IMR-90 (cell line): ENCODE results near the gene MTHFD2L. TPM values are rescaled to one million over a fixed set of nuclear protein-coding genes. Genes with fewer than 3 reads are reported as not detected.

ENCODE experiments used
- ATAC-seq: fragments of 200-7000 bp; cut with Tn5 transposase; 2 replicates; pipeline ENCODE4 v1.9.1; 2020; ENCODE audit warnings: low read depth, mild to moderate bottlenecking, moderate library complexity
- BruUV-seq: library from RNA; stranded (reverse); fragments of 400-500 nt; replicated peaks from 2 replicates; lab custom pipeline; 2021; lab: Mats Ljungman, UMichigan
- CTCF ChIA-PET: fragments of 300-600 bp; formaldehyde crosslinking; extraction: SDS; loops from one replicate; lab custom pipeline; 2021; ENCODE audit warnings: antibody characterized with exemption; lab: Yijun Ruan, JAX
- POLR2A ChIA-PET: fragments of 300-600 bp; sonication (Branson Sonifier 250); formaldehyde crosslinking; loops from one replicate; lab custom pipeline; 2022; ENCODE audit warnings: antibody characterized with exemption; ENCODE audit not compliant: unreplicated experiment; lab: Charles Lee
- DNase-seq: peaks from one replicate; pipeline ENCODE4 v3.0.0; 2013
- H2AFZ ChIP-seq: replicated peaks from 2 replicates; pipeline ENCODE3; 2013; ENCODE audit warnings: low read length, mild to moderate bottlenecking; ENCODE audit not compliant: poor library complexity
- H2AK5ac ChIP-seq: 2 replicates; pipeline ENCODE4 v1.6.1; 2013; ENCODE audit warnings: low read depth, low read length, inconsistent platforms
- H2AK9ac ChIP-seq: replicated peaks from 2 replicates; pipeline ENCODE3; 2013; ENCODE audit warnings: mild to moderate bottlenecking, low read depth, low read length, moderate library complexity; ENCODE audit not compliant: poor library complexity
- H2BK120ac ChIP-seq: 2 replicates; pipeline ENCODE4 v1.6.1; 2013; ENCODE audit warnings: low read depth, low read length, inconsistent platforms
- H2BK15ac ChIP-seq: 3 replicates; pipeline ENCODE4 v1.6.1; 2013; ENCODE audit warnings: low read depth, low read length, inconsistent platforms
- H2BK20ac ChIP-seq: 2 replicates; pipeline ENCODE4 v1.6.1; 2013; ENCODE audit warnings: low read depth, mild to moderate bottlenecking, inconsistent platforms, low read length, moderate library complexity
- H2BK5ac ChIP-seq: 2 replicates; pipeline ENCODE4 v1.6.1; 2013; ENCODE audit warnings: mild to moderate bottlenecking, low read depth, low read length, inconsistent platforms; ENCODE audit not compliant: poor library complexity, severe bottlenecking
- H3K14ac ChIP-seq: replicated peaks from 2 replicates; pipeline ENCODE4 v1.6.1; 2013; ENCODE audit warnings: low read depth, low read length, inconsistent platforms
- H3K18ac ChIP-seq: 2 replicates; pipeline ENCODE4 v1.6.1; 2013; ENCODE audit warnings: low read depth, low read length, control low read depth
- H3K23ac ChIP-seq: 2 replicates; pipeline ENCODE4 v1.6.1; 2013; ENCODE audit warnings: low read depth, low read length, inconsistent platforms
- H3K27ac ChIP-seq: 2 replicates; pipeline ENCODE4 v1.5.1; 2013; ENCODE audit warnings: mild to moderate bottlenecking, control low read depth, low read length; ENCODE audit not compliant: insufficient read depth
- H3K27me3 ChIP-seq: 2 replicates; pipeline ENCODE4 v1.6.1; 2013; ENCODE audit warnings: low read length; ENCODE audit not compliant: control insufficient read depth, insufficient read depth
- H3K36me3 ChIP-seq: 2 replicates; pipeline ENCODE4 v1.6.1; 2013; ENCODE audit warnings: low read length, mixed read lengths; ENCODE audit not compliant: control insufficient read depth, insufficient read depth
- H3K4ac ChIP-seq: 2 replicates; pipeline ENCODE4 v1.6.1; 2013; ENCODE audit warnings: low read depth, low read length, inconsistent platforms
- H3K4me1 ChIP-seq: 2 replicates; pipeline ENCODE4 v1.6.1; 2013; ENCODE audit warnings: low read length, mixed read lengths; ENCODE audit not compliant: control insufficient read depth, insufficient read depth
- H3K4me2 ChIP-seq: 2 replicates; pipeline ENCODE4 v1.6.1; 2013; ENCODE audit warnings: low read depth, mild to moderate bottlenecking, control low read depth, low read length, moderate library complexity
- H3K4me3 ChIP-seq: 2 replicates; pipeline ENCODE4 v1.5.1; 2013; ENCODE audit warnings: low read depth, mild to moderate bottlenecking, control low read depth, low read length, moderate library complexity; ENCODE audit not compliant: insufficient read depth
- H3K56ac ChIP-seq: 2 replicates; pipeline ENCODE4 v1.6.1; 2013; ENCODE audit warnings: low read length, inconsistent platforms; ENCODE audit not compliant: insufficient read depth; ENCODE audit errors: extremely low read depth
- H3K79me1 ChIP-seq, 2 experiments: 2 replicates each; pipeline ENCODE4 v1.6.1; 2013; ENCODE audit warnings: low read length in 2 of 2, inconsistent platforms in 1 of 2, low read depth in 1 of 2
- H3K9ac ChIP-seq: 2 replicates; pipeline ENCODE4 v1.6.1; 2013; ENCODE audit warnings: low read depth, low read length, control low read depth
- H3K9me1 ChIP-seq: 2 replicates; pipeline ENCODE4 v1.6.1; 2013; ENCODE audit warnings: low read length, inconsistent platforms; ENCODE audit not compliant: insufficient read depth
- H3K9me3 ChIP-seq: 2 replicates; pipeline ENCODE4 v1.6.1; 2013; ENCODE audit warnings: low read length; ENCODE audit not compliant: control insufficient read depth, insufficient read depth
- H4K20me1 ChIP-seq: 2 replicates; pipeline ENCODE4 v1.6.1; 2013; ENCODE audit warnings: low read length, inconsistent platforms; ENCODE audit not compliant: insufficient read depth
- H4K5ac ChIP-seq: 2 replicates; pipeline ENCODE4 v1.6.1; 2013; ENCODE audit warnings: mild to moderate bottlenecking, low read depth, low read length, control low read depth
- H4K8ac ChIP-seq, 2 experiments: 2 replicates each; pipeline ENCODE4 v1.6.1; 2013; ENCODE audit warnings: low read depth in 2 of 2, low read length in 2 of 2, control low read depth in 1 of 2, inconsistent platforms in 1 of 2
- H4K91ac ChIP-seq: 2 replicates; pipeline ENCODE4 v1.6.1; 2013; ENCODE audit warnings: low read depth, low read length, inconsistent platforms; ENCODE audit not compliant: insufficient read depth
- BHLHE40 ChIP-seq: fragments of 150-350 bp; IDR thresholded peaks from 2 replicates; pipeline ENCODE4 v1.6.1; 2016; ENCODE audit warnings: mild to moderate bottlenecking, low read depth, low read length
- CEBPB ChIP-seq: IDR thresholded peaks from 2 replicates; pipeline ENCODE4 v1.6.1; 2012; ENCODE audit warnings: low read depth, low read length, improper control_type of control experiment
- CHD1 ChIP-seq: IDR thresholded peaks from 2 replicates; pipeline ENCODE4 v1.6.1; 2012; ENCODE audit warnings: low read depth, low read length, improper control_type of control experiment
- FOS ChIP-seq: fragments of 150-350 bp; IDR thresholded peaks from 2 replicates; pipeline ENCODE4 v1.6.1; 2016; ENCODE audit warnings: low read depth, low read length
- MAFK ChIP-seq: IDR thresholded peaks from 2 replicates; pipeline ENCODE4 v1.6.1; 2012; ENCODE audit warnings: low read depth, low read length, improper control_type of control experiment
- MAZ ChIP-seq: IDR thresholded peaks from 2 replicates; pipeline ENCODE4 v1.6.1; 2012; ENCODE audit warnings: low read depth, mild to moderate bottlenecking, low read length, improper control_type of control experiment, moderate library complexity, borderline replicate concordance
- MXI1 ChIP-seq: IDR thresholded peaks from 2 replicates; pipeline ENCODE4 v1.6.1; 2012; ENCODE audit warnings: low read depth, mild to moderate bottlenecking, low read length, moderate library complexity, borderline replicate concordance
- POLR2A ChIP-seq: IDR thresholded peaks from 2 replicates; pipeline ENCODE4 v1.6.1; 2012; ENCODE audit warnings: mild to moderate bottlenecking, low read depth, low read length
- RAD21 ChIP-seq: IDR thresholded peaks from 2 replicates; pipeline ENCODE4 v1.6.1; 2012; ENCODE audit warnings: low read length, improper control_type of control experiment
- RCOR1 ChIP-seq: IDR thresholded peaks from 2 replicates; pipeline ENCODE4 v1.6.1; 2012; ENCODE audit warnings: mild to moderate bottlenecking, low read length, improper control_type of control experiment; ENCODE audit not compliant: insufficient replicate concordance
- RFX5 ChIP-seq: IDR thresholded peaks from 2 replicates; pipeline ENCODE4 v1.8.0; 2012; ENCODE audit warnings: low read depth, mild to moderate bottlenecking, low read length, moderate library complexity
- SMC3 ChIP-seq: fragments of 150-350 bp; IDR thresholded peaks from 2 replicates; pipeline ENCODE4 v1.6.1; 2016; ENCODE audit warnings: low read depth, mild to moderate bottlenecking, antibody characterized with exemption, low read length, moderate library complexity
- WGBS, 2 experiments: methylation state at CpG; one replicate each; pipeline versions ENCODE4 v1.1.5 to v1.1.7; 2013; ENCODE audit warnings: missing lambda C conversion rate in 2 of 2; ENCODE audit not compliant: insufficient read length in 1 of 2; ENCODE audit errors: extremely low coverage in 2 of 2; 5-methylcytosine and 5-hydroxymethylcytosine counted together
- dilution Hi-C: fragments of 300-500 bp; cut with HindIII; formaldehyde crosslinking; loops from one replicate; pipeline ENCODE4 v1.14.3; 2018; ENCODE audit warnings: low sequenced_read_pairs; ENCODE audit not compliant: unreplicated experiment
- in situ Hi-C: fragments of 300-500 bp; cut with MboI; formaldehyde crosslinking; loops from 3 replicates; pipeline ENCODE4 v1.14.3; 2019; ENCODE audit warnings: low sequenced_read_pairs, inconsistent platforms, mixed read lengths
- intact Hi-C: fragments of 100-400 bp; cut with micrococcal nuclease; formaldehyde crosslinking; loops from 2 replicates; pipeline ENCODE4 v1.10.0; 2022
- polyA plus RNA-seq, 3 experiments: library from polyadenylated mRNA; depleted of rRNA; stranded (reverse); fragments of >200 nt; gene quantifications; 2 replicates each; pipeline ENCODE4 v1.2.3, GENCODE V29; 2012; ENCODE audit warnings: low replicate concordance in 1 of 3
- total RNA-seq: library from RNA; depleted of rRNA; stranded (reverse); fragments of >200 nt; gene quantifications from 2 replicates; pipeline ENCODE4 v1.2.3, GENCODE V29; 2012
- TF ChIP-seq, protein P1 (sequence below): fragments of 150-350 bp; IDR thresholded peaks from 2 replicates; pipeline ENCODE4 v1.6.1; 2016; ENCODE audit warnings: low read depth, mild to moderate bottlenecking, low read length, moderate library complexity, borderline replicate concordance
- TF ChIP-seq, protein P2 (sequence below): conservative IDR thresholded peaks from 2 replicates; pipeline ENCODE4 v1.5.1; 2012; ENCODE audit warnings: mild to moderate bottlenecking, low read depth, low read length, improper control_type of control experiment
- TF ChIP-seq, protein P3 (sequence below): fragments of 150-350 bp; IDR thresholded peaks from 2 replicates; pipeline ENCODE4 v1.6.1; 2017; ENCODE audit warnings: mild to moderate bottlenecking, antibody characterized with exemption, low read length, low read depth

The MTHFD2L gene
- total and polyA plus RNA-seq, 2 of the 4 experiments (the other 2 are of a cell fraction), result 2.8 to 4.3 TPM

- Histone ChIP-seq H2AK9ac (no peak overlapping the region), H4K91ac (no peak overlapping the region), H3K4me3 (no peak overlapping the region), H2AFZ (no peak overlapping the region), H3K36me3 (no peaks in the 10 kb centered on the region), H4K20me1 (no peaks in the 10 kb centered on the region), H3K18ac (no peak overlapping the region), H3K4me2 (no peak overlapping the region), H2BK120ac (no peak overlapping the region), H3K23ac (no peak overlapping the region), H2BK20ac (no peak overlapping the region), H3K9me1 (no peaks in the 10 kb centered on the region), H3K4me1 (no peaks in the 10 kb centered on the region), H3K79me1 (no peaks in the 10 kb centered on the region), H4K8ac (no peak overlapping the region), H3K9me3 (peaks cover 2% of the 10 kb centered on the region; the same call in 1 of the 2 replicates), H3K27me3 (peaks cover 3% of the 10 kb centered on the region; the same call in 1 of the 2 replicates), H3K9ac (no peak overlapping the region), H2BK5ac (no peak overlapping the region), H2AK5ac (no peak overlapping the region), H3K56ac (no peak overlapping the region), H3K4ac (no peak overlapping the region), H3K27ac (no peak overlapping the region), H4K5ac (no peak overlapping the region), H2BK15ac (0 out of 3 replicates have a peak overlapping the region, but pooled peaks have one; percentile 1), H3K14ac (no peak overlapping the region)
- POLR2A ChIA-PET, result no interaction called here
- ATAC-seq (peak; percentile 19; the same call in 1 of the 2 replicates), DNase-seq (no peak)
- TF ChIP-seq POLR2A, result no peak
- no peak for TF ChIP-seq FOS
- TF ChIP-seq MXI1, result no peak
- no peak for TF ChIP-seq SMC3
- no peak for TF ChIP-seq RCOR1
- TF ChIP-seq, protein P1, sequence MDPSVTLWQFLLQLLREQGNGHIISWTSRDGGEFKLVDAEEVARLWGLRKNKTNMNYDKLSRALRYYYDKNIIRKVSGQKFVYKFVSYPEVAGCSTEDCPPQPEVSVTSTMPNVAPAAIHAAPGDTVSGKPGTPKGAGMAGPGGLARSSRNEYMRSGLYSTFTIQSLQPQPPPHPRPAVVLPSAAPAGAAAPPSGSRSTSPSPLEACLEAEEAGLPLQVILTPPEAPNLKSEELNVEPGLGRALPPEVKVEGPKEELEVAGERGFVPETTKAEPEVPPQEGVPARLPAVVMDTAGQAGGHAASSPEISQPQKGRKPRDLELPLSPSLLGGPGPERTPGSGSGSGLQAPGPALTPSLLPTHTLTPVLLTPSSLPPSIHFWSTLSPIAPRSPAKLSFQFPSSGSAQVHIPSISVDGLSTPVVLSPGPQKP, result no peak
- TF ChIP-seq RAD21, result no peak
- no peak for TF ChIP-seq BHLHE40
- no peak for TF ChIP-seq RFX5
- TF ChIP-seq CEBPB, result no peak
- TF ChIP-seq, protein P2, sequence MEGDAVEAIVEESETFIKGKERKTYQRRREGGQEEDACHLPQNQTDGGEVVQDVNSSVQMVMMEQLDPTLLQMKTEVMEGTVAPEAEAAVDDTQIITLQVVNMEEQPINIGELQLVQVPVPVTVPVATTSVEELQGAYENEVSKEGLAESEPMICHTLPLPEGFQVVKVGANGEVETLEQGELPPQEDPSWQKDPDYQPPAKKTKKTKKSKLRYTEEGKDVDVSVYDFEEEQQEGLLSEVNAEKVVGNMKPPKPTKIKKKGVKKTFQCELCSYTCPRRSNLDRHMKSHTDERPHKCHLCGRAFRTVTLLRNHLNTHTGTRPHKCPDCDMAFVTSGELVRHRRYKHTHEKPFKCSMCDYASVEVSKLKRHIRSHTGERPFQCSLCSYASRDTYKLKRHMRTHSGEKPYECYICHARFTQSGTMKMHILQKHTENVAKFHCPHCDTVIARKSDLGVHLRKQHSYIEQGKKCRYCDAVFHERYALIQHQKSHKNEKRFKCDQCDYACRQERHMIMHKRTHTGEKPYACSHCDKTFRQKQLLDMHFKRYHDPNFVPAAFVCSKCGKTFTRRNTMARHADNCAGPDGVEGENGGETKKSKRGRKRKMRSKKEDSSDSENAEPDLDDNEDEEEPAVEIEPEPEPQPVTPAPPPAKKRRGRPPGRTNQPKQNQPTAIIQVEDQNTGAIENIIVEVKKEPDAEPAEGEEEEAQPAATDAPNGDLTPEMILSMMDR, result no peak
- TF ChIP-seq, protein P3, sequence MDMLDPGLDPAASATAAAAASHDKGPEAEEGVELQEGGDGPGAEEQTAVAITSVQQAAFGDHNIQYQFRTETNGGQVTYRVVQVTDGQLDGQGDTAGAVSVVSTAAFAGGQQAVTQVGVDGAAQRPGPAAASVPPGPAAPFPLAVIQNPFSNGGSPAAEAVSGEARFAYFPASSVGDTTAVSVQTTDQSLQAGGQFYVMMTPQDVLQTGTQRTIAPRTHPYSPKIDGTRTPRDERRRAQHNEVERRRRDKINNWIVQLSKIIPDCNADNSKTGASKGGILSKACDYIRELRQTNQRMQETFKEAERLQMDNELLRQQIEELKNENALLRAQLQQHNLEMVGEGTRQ, result no peak
- TF ChIP-seq MAFK, result no peak
- no peak for TF ChIP-seq MAZ
- no peak for TF ChIP-seq CHD1
- BruUV-seq, result no TSS peak
- dilution Hi-C loops, result no loop called here
- no CpG with 5 or more reads among the region's 2 CpGs for WGBS, 2 experiments
- in situ Hi-C loops, result loop anchor here (5.0 to 10.0 kb wide), 2 partner anchors 477 to 540 kb away; no protein-coding TSS in a partner anchor
- CTCF ChIA-PET, result interaction anchor here (0.6 to 2.2 kb wide), 14 partner anchors 9 to 1434 kb away, joined by 3 to 8 read pairs (median 4); partner anchors contain the start of gene CXCL2
- intact Hi-C loops, result loop anchor here (1.0 to 10.0 kb wide), 9 partner anchors 96 to 822 kb away; partner anchors contain the start of genes CXCL1 and CXCL3
These were observed 23.4 kb upstream of the MTHFD2L start for GRCh38 chr4:74134500-74134852.
